ENCODE results near the gene PIK3AP1. TPM values are rescaled to one million over a fixed set of nuclear protein-coding genes. Genes with fewer than 3 reads are reported as not detected.

Gene PIK3AP1
- polyA plus RNA-seq, 2 of the 4 experiments (the other 2 are of a cell fraction), result 1.6 to 3.2 TPM

GRCh38 chr10:96693431-96693830, 26.9 kb downstream of the PIK3AP1 start:
- Histone ChIP-seq H3K4me2 (no peak overlapping the region), H3K9me3 (no peaks in the 10 kb centered on the region), H3K4me3 (no peak overlapping the region), H3K4me1 (no peaks in the 10 kb centered on the region), H3K27ac (no peak overlapping the region)
- WGBS (ENCODE audit: missing lambda C conversion rate), result 60% methylated on average over 3 of the region's 3 CpGs
- no peak for ATAC-seq
- ChIA-PET CTCF (interaction anchor here (1.0 kb wide), 2 partner anchors 13 to 157 kb away, joined by 3 read pairs; no protein-coding TSS in a partner anchor), POLR2A (no interaction called here)
- TF ChIP-seq JUN (IDR thresholded peaks at IDR 0.05) (no peak), RAD21 (conservative IDR thresholded peaks at IDR 0.05 in 1 of 2, IDR thresholded peaks at IDR 0.05 in 1 of 2) (no peak), PBX3 (IDR thresholded peaks at IDR 0.05) (no peak), ELK1 (IDR thresholded peaks at IDR 0.05; ENCODE audit: low read depth, low read length) (no peak), MYC (IDR thresholded peaks at IDR 0.05; ENCODE audit: borderline replicate concordance, low read length) (no peak), USF2 (IDR thresholded peaks at IDR 0.05) (no peak), ZSCAN20 (CRISPR knock-in tag; IDR thresholded peaks at IDR 0.05) (no peak)
- FAIRE-seq, result no peak
- no peak for DNase-seq (ENCODE audit: low read depth in 1 of 2, low spot score in 1 of 2)

GRCh38 chr10:96692427-96692826, 27.9 kb downstream of the PIK3AP1 start:
- no peak for FAIRE-seq
- WGBS (ENCODE audit: missing lambda C conversion rate), result 79% methylated on average over 4 of the region's 4 CpGs
- Histone ChIP-seq H3K4me1 (no peaks in the 10 kb centered on the region), H3K9me3 (no peaks in the 10 kb centered on the region), H3K4me3 (no peak overlapping the region), H3K4me2 (no peak overlapping the region), H3K27ac (no peak overlapping the region)
- ChIA-PET POLR2A (no interaction called here), CTCF (interaction anchor here (1.0 kb wide), 1 partner anchor 21 kb away, joined by 3 read pairs; no protein-coding TSS in a partner anchor)
- TF ChIP-seq FOSB (CRISPR knock-in tag; IDR thresholded peaks at IDR 0.05), result no peak
- ATAC-seq, result no peak
- DNase-seq (ENCODE audit: low read depth in 1 of 2, low spot score in 1 of 2), result no peak

GRCh38 chr10:96691761-96692160, 28.6 kb downstream of the PIK3AP1 start:
- CTCF ChIA-PET, result interaction anchor here (1.0 kb wide), 1 partner anchor 21 kb away, joined by 3 read pairs; no protein-coding TSS in a partner anchor
- Histone ChIP-seq H3K4me1 (no peaks in the 10 kb centered on the region), H3K4me2 (no peak overlapping the region), H3K27ac (no peak overlapping the region), H3K4me3 (no peak overlapping the region), H3K9me3 (no peaks in the 10 kb centered on the region)
- POLR2A ChIA-PET, result no interaction called here
- no peak for ATAC-seq
- DNase-seq (ENCODE audit: low read depth in 1 of 2, low spot score in 1 of 2), result no peak
- no peak for FAIRE-seq
- TF ChIP-seq RFX5 (IDR thresholded peaks at IDR 0.05) (no peak), SMC3 (IDR thresholded peaks at IDR 0.05) (no peak), PHF8 (IDR thresholded peaks at IDR 0.05; ENCODE audit: borderline replicate concordance, low read depth) (no peak), POLR2AphosphoS2 (conservative IDR thresholded peaks at IDR 0.05; ENCODE audit: low read length) (no peak), PBX3 (IDR thresholded peaks at IDR 0.05) (no peak), HOXB5 (CRISPR knock-in tag; IDR thresholded peaks at IDR 0.05) (no peak), RCOR1 (IDR thresholded peaks at IDR 0.05; ENCODE audit: low read depth, low read length) (no peak), EHMT2 (IDR thresholded peaks at IDR 0.05; ENCODE audit: low read depth) (no peak), JUN (IDR thresholded peaks at IDR 0.05) (no peak), EP300 (IDR thresholded peaks at IDR 0.05) (no peak)
